Keratinocyte (primary cell): ENCODE results near the gene TMC1. TPM values are rescaled to one million over a fixed set of nuclear protein-coding genes. Genes with fewer than 3 reads are reported as not detected.
A peak's percentile ranks its signal among the peaks of the same experiment; 100 is the strongest.
"Not testable (repeated sequence)": the region's sequence is repeated elsewhere in the genome, so short reads cannot be mapped to it uniquely, and the experiment has no call there.

Source experiments
- DNase-seq: peaks from one replicate; pipeline ENCODE4 v3.0.0-alpha.2; 2011; ENCODE audit warnings: low read depth, missing footprints, low spot score
- FAIRE-seq: peaks from 2 replicates; lab custom pipeline; 2011; peaks lifted over from hg19 to GRCh38; lab: Jason Lieb, UNC
- H2AFZ ChIP-seq: 2 replicates; pipeline ENCODE4 v1.6.0; 2012; ENCODE audit warnings: low read length, control low read depth, inconsistent platforms; ENCODE audit not compliant: control insufficient read depth
- H3K27ac ChIP-seq: 2 replicates; pipeline ENCODE4 v1.5.1; 2011; ENCODE audit warnings: low read length; ENCODE audit not compliant: control insufficient read depth, insufficient read depth
- H3K27me3 ChIP-seq: 3 replicates; pipeline ENCODE4 v1.6.0; 2011; ENCODE audit warnings: low read length; ENCODE audit not compliant: control insufficient read depth, insufficient read depth; ENCODE audit errors: extremely low read depth
- H3K36me3 ChIP-seq, 2 experiments: 2 replicates in 1 of 2; 3 replicates in 1 of 2; pipeline ENCODE4 v1.5.1; 2011; ENCODE audit warnings: low read length in 2 of 2, mild to moderate bottlenecking in 1 of 2; ENCODE audit not compliant: control insufficient read depth in 2 of 2, insufficient read depth in 2 of 2; ENCODE audit errors: extremely low read depth in 1 of 2
- H3K4me1 ChIP-seq: 3 replicates; pipeline ENCODE4 v1.5.1; 2011; ENCODE audit warnings: low read length; ENCODE audit not compliant: control insufficient read depth, insufficient read depth; ENCODE audit errors: extremely low read depth
- H3K4me2 ChIP-seq: 3 replicates; pipeline ENCODE4 v1.6.0; 2011; ENCODE audit warnings: low read depth, low read length; ENCODE audit not compliant: control insufficient read depth, insufficient read depth; ENCODE audit errors: extremely low read depth
- H3K4me3 ChIP-seq, 3 experiments: fragments of 200-600 bp in 1 of 3; sonication (generic) in 1 of 3; 2 replicates in 2 of 3; 3 replicates in 1 of 3; pipeline ENCODE4 v1.5.1; 2011 to 2016; ENCODE audit warnings: low read length in 3 of 3, mild to moderate bottlenecking in 3 of 3, control low read depth in 2 of 3, inconsistent platforms in 1 of 3, low read depth in 1 of 3, mixed read lengths in 1 of 3, mixed run types in 1 of 3, moderate library complexity in 1 of 3; ENCODE audit not compliant: control insufficient read depth in 2 of 3, insufficient read depth in 2 of 3; ENCODE audit errors: extremely low read depth in 1 of 3
- H3K79me2 ChIP-seq: 2 replicates; pipeline ENCODE4 v1.6.0; 2012; ENCODE audit warnings: low read length; ENCODE audit not compliant: control insufficient read depth, insufficient read depth
- H3K9ac ChIP-seq: 3 replicates; pipeline ENCODE4 v1.6.0; 2011; ENCODE audit warnings: low read length; ENCODE audit not compliant: control insufficient read depth, insufficient read depth; ENCODE audit errors: extremely low read depth
- H3K9me1 ChIP-seq: 3 replicates; pipeline ENCODE4 v1.6.0; 2011; ENCODE audit warnings: low read length; ENCODE audit not compliant: control insufficient read depth, insufficient read depth; ENCODE audit errors: extremely low read depth
- H3K9me3 ChIP-seq: 2 replicates; pipeline ENCODE4 v1.5.1; 2012; ENCODE audit warnings: low read depth, low read length; ENCODE audit not compliant: control insufficient read depth
- H4K20me1 ChIP-seq: 3 replicates; pipeline ENCODE4 v1.6.0; 2011; ENCODE audit warnings: low read length; ENCODE audit not compliant: control insufficient read depth, insufficient read depth; ENCODE audit errors: extremely low read depth
- CTCF ChIP-seq, 3 experiments: IDR thresholded peaks in 1 of 3; conservative IDR thresholded peaks in 1 of 3; optimal IDR thresholded peaks in 1 of 3; 2 replicates in 2 of 3; 3 replicates in 1 of 3; pipeline versions ENCODE3 to v1.5.1; 2011; ENCODE audit warnings: low read length in 3 of 3, mild to moderate bottlenecking in 3 of 3, moderate library complexity in 2 of 3, control low read depth in 1 of 3, inconsistent platforms in 1 of 3; ENCODE audit not compliant: insufficient read depth in 2 of 3; ENCODE audit errors: extremely low read depth in 1 of 3
- EZH2 ChIP-seq: IDR thresholded peaks from one replicate; pipeline ENCODE4 v1.6.1; 2012; ENCODE audit warnings: inconsistent platforms, mild to moderate bottlenecking, low read length, moderate library complexity
- dilution Hi-C: fragments of 300-500 bp; cut with MboI; formaldehyde crosslinking; loops from one replicate; pipeline ENCODE4 v1.7.0; 2020; ENCODE audit warnings: low sequenced_read_pairs; ENCODE audit not compliant: extremely low pct_ligation_motif_present
- polyA plus RNA-seq, 5 experiments: library from polyadenylated mRNA; depleted of rRNA in 3 of 5; stranded (reverse) in 3 of 5; stranded (forward) in 1 of 5; unstranded in 1 of 5; fragments of >200 nt; gene quantifications; 1 replicate in 1 of 5; 2 replicates in 3 of 5; 3 replicates in 1 of 5; pipeline versions ENCODE4 v1.2.1 to v1.2.3, GENCODE V29; 2011 to 2012; ENCODE audit warnings: missing spikeins in 2 of 5, low read depth in 1 of 5, low replicate concordance in 1 of 5

TMC1 gene
- polyA plus RNA-seq, 1 donor (not counting 4 experiments of a cell fraction or from before 2014, with no cell fraction given), result 0.05 TPM

- TF ChIP-seq EZH2 (no peak), CTCF (optimal IDR thresholded peaks at IDR 0.05 in 1 of 3, IDR thresholded peaks at IDR 0.05 in 1 of 3, conservative IDR thresholded peaks at IDR 0.05 in 1 of 3; ENCODE audit: extremely low read depth in 1 of 3, insufficient read depth in 2 of 3, low read length in 3 of 3) (no peak)
- Histone ChIP-seq H3K9me3 (no peaks in the 10 kb centered on the region), H3K9me1 (no peaks in the 10 kb centered on the region), H3K4me1 (peaks cover 34% of the 10 kb centered on the region), H3K27ac (peak overlapping the region; percentile 85), H3K27me3 (no peaks in the 10 kb centered on the region), H2AFZ (no peak overlapping the region), H3K36me3 (no peaks in the 10 kb centered on the region), H3K9ac (peak overlapping the region; percentile 48), H3K4me2 (peak overlapping the region; percentile 60), H4K20me1 (no peaks in the 10 kb centered on the region), H3K4me3 (no peak overlapping the region), H3K79me2 (no peaks in the 10 kb centered on the region)
- FAIRE-seq, result peak; percentile 84
- dilution Hi-C loops, result no loop called here
- peak; percentile 73 for DNase-seq
Measured at GRCh38 chr9:72540348-72540873, 19.0 kb downstream of the TMC1 start.

GRCh38 chr9:72542537-72542833 lies 21.1 kb downstream of the TMC1 start:
- Histone ChIP-seq H3K27ac (peak overlapping the region; percentile 59), H3K9ac (peak overlapping the region; percentile 41), H3K4me1 (peaks cover 34% of the 10 kb centered on the region)
- dilution Hi-C loops, DNase-seq, H3K9me3 ChIP-seq, H3K36me3 ChIP-seq, H2AFZ ChIP-seq, H3K4me2 ChIP-seq, H3K4me3 ChIP-seq, H3K79me2 ChIP-seq, H3K27me3 ChIP-seq, H3K9me1 ChIP-seq, H4K20me1 ChIP-seq: not testable (repeated sequence)
- peak; percentile 51 for FAIRE-seq

- FAIRE-seq (no peak), DNase-seq (no peak)
- Histone ChIP-seq H3K27ac (peak overlapping the region; percentile 59), H3K4me2 (no peak overlapping the region), H3K36me3 (no peaks in the 10 kb centered on the region), H3K27me3 (no peaks in the 10 kb centered on the region), H3K4me1 (peaks cover 34% of the 10 kb centered on the region), H3K9me3 (no peaks in the 10 kb centered on the region), H3K79me2 (no peaks in the 10 kb centered on the region), H3K4me3 (no peak overlapping the region), H3K9me1 (no peaks in the 10 kb centered on the region), H3K9ac (peak overlapping the region; percentile 41), H2AFZ (peak overlapping the region; percentile 49), H4K20me1 (no peaks in the 10 kb centered on the region)
- no peak for TF ChIP-seq EZH2
- no peak for TF ChIP-seq CTCF (optimal IDR thresholded peaks at IDR 0.05 in 1 of 3, IDR thresholded peaks at IDR 0.05 in 1 of 3, conservative IDR thresholded peaks at IDR 0.05 in 1 of 3; ENCODE audit: extremely low read depth in 1 of 3, insufficient read depth in 2 of 3, low read length in 3 of 3)
- dilution Hi-C loops, result no loop called here
Measured at GRCh38 chr9:72542917-72543316, 21.5 kb downstream of the TMC1 start.
